Psoas muscle (tissue), 8 donors: ENCODE results near the gene MBNL1. TPM values are rescaled to one million over a fixed set of nuclear protein-coding genes. Genes with fewer than 3 reads are reported as not detected.

Experiments used
- ATAC-seq, 4 donors: fragments of 200-7000 bp; cut with Tn5 transposase; one replicate each; pipeline ENCODE4 v1.9.1; 2020; ENCODE audit warnings: moderate library complexity in 3 of 4, mild to moderate bottlenecking in 2 of 4
- DNase-seq, 2 donors: peaks; one replicate each; pipeline ENCODE4 v3.0.0-alpha.2; 2020
- H3K27ac ChIP-seq: fragments of 200-600 bp; one replicate; pipeline ENCODE4 v1.8.0; 2022
- H3K27me3 ChIP-seq, 3 donors: fragments of 200-600 bp in 1 of 3; one replicate each; pipeline versions ENCODE4 v1.6.1 to v1.8.0; 2013 to 2022; ENCODE audit warnings: low read length in 2 of 3, mild to moderate bottlenecking in 2 of 3, moderate library complexity in 1 of 3; ENCODE audit not compliant: insufficient read depth in 3 of 3
- H3K36me3 ChIP-seq, 2 donors: fragments of 200-600 bp in 1 of 2; one replicate each; pipeline versions ENCODE4 v1.6.1 to v1.8.0; 2013 to 2022; ENCODE audit warnings: low read depth in 1 of 2, mild to moderate bottlenecking in 1 of 2, moderate library complexity in 1 of 2; ENCODE audit not compliant: insufficient read depth in 1 of 2
- H3K4me1 ChIP-seq: fragments of 200-600 bp; one replicate; pipeline ENCODE4 v1.8.0; 2022
- H3K4me3 ChIP-seq: fragments of 200-600 bp; one replicate; pipeline ENCODE4 v1.8.0; 2022; ENCODE audit warnings: mild to moderate bottlenecking
- H3K9me3 ChIP-seq: fragments of 200-600 bp; one replicate; pipeline ENCODE4 v1.8.0; 2022
- CTCF ChIP-seq: fragments of 200-600 bp; IDR thresholded peaks from one replicate; pipeline ENCODE4 v1.8.0; 2022; ENCODE audit warnings: antibody characterized with exemption
- WGBS, 3 donors: extraction: QIAGEN DNeasy Blood & Tissue Kit; methylation state at CpG; one replicate each; pipeline versions ENCODE4 v1.1.6 to v1.1.7; 2013; 5-methylcytosine and 5-hydroxymethylcytosine counted together
- intact Hi-C, 2 donors: fragments of 100-400 bp; cut with DNase I; formaldehyde crosslinking; loops; one replicate each; pipeline versions ENCODE4 v1.11.0 to v1.14.2; 2022
- polyA plus RNA-seq, 3 donors: library from polyadenylated mRNA; stranded (reverse); fragments of 200-250 nt; gene quantifications; one replicate each; pipeline ENCODE4 v1.2.3, GENCODE V29; 2013
- total RNA-seq, 4 donors: library from RNA; stranded (reverse); fragmentation: NEBNext Ultra II Directional in 2 of 4; extraction: Animal tissue kit (Norgen Biotek cat#: 25700) in 2 of 4; gene quantifications; one replicate each; pipeline versions ENCODE4 v1.2.1 to v1.2.4, GENCODE V29; 2021 to 2023
- donor health status: healthy with polysubstance abuse.
- donor health status: DM: no; HTN: no; CAD: no; lungs with moderate emphysema.
- donor health status: Bipolar disorder and iron deficiency.
- donor health status: healthy.
- donor health status: DM: yes; HTN: yes; CAD: no.
- donor health status: DM: no; HTN: no; CAD: no.
- donor health status: DM: no; HTN: no; CAD: no.
- donor health status: DM: yes; HTN: yes; CAD: no.

Gene MBNL1
- total and polyA plus RNA-seq, 7 donors, result 27.4 to 281 (median 179) TPM

DNA sequence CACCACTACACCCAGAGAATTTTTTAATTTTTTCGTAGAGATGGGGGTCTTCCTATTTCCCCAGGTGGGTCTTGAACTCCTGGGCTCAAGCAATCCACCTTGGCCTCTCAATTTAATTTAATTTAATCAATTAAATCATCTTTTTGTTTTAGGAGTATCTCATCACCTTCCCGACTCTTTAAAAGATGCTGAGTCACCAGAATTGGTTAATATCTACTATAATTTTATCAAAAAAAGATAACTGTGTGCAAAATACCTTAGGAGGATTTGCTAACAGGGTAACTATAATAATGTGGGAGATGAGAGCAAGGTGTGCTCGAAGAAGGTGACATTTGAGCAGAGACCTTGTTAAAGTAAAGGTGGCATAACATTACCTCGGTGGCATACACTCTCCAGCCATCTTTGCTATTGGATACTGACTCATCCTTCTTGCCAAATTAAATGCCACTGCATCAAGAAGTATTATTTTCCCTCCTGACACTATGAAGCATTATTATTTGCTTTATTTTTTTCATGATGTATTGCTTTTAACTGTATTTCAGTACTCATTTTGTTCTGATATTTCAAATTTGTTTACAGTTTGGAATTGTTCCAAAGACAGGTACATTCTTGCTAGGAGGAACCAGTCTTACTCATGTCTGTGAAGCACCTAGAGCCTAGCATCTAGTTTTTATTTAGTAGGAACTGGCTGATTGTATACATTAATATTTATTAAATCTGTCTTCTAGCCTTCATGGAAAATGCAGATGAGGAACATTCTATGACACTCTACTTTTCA is 200.7 kb downstream of the MBNL1 start:
- ATAC-seq (no peak), DNase-seq (no peak)
- Histone ChIP-seq H3K9me3 (no peaks in the 10 kb centered on the region), H3K4me1 (no peaks in the 10 kb centered on the region), H3K27me3 (no peaks in the 10 kb centered on the region), H3K36me3 (peaks cover 0 to 15% of the 10 kb centered on the region in 2 donors), H3K27ac (no peak overlapping the region), H3K4me3 (no peak overlapping the region)
- intact Hi-C loops, result loop anchor here (10.0 kb wide), 2 partner anchors 105 to 395 kb away; no protein-coding TSS in a partner anchor
- 53 to 82% (median 54%) methylated on average over 4 of the region's 4 CpGs for WGBS, 3 donors
- TF ChIP-seq CTCF, result no peak

DNA sequence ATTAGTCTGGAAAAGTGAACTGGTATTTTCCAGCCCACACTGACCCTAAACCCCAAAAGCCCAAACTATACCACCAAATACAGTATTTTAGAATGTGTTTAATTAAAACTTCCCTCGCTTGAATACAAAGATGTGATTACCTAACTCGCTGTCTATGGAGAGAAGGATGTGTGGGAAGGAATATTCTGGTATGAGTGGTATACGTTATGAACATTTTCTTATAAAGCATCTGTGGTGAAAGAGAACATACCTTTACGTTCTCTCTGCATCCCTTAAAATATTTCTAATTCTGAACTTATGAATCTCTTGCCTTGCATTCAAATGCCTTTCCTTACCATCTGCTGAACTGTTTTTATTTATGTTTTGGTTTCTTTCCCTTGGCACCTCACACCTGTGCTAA is 201.4 kb downstream of the MBNL1 start:
- no peaks in the 10 kb centered on the region for H3K27me3 ChIP-seq
- ATAC-seq (no peak), DNase-seq (no peak)
- WGBS, 3 donors, result 55 to 80% (median 65%) methylated on average over 4 of the region's 4 CpGs
- H3K27ac ChIP-seq, result peak overlapping the region; percentile 26
- intact Hi-C loops, result loop anchor here (10.0 kb wide), 2 partner anchors 105 to 395 kb away; no protein-coding TSS in a partner anchor
- no peaks in the 10 kb centered on the region for H3K9me3 ChIP-seq
- no peak for TF ChIP-seq CTCF
- peaks cover 0 to 8% of the 10 kb centered on the region in 2 donors for H3K36me3 ChIP-seq
- H3K4me3 ChIP-seq, result no peak overlapping the region
- no peaks in the 10 kb centered on the region for H3K4me1 ChIP-seq

DNA sequence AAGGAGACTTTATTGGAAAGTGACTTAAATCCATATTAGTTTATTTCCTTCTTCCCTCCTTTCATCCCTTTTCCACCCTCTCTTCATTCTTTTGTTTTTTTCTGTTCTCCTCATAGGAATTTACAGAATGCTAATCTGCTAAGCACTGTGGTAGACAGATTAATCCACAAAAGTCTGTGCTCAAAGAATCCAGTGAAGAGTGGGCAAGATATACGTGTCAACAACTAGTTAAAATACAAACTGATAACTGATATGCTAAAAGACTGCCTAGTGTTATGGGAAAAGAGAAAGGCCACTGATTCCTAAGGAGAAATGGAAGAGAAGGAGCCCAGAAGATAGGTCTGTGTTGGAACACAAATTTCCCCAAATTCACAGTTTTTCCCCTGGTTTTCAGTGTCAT is 202.2 kb downstream of the MBNL1 start:
- no peak for TF ChIP-seq CTCF
- DNase-seq, result no peak
- intact Hi-C loops, result loop anchor here (10.0 kb wide), 2 partner anchors 104 to 396 kb away; no protein-coding TSS in a partner anchor
- peaks cover 7% of the 10 kb centered on the region for H3K9me3 ChIP-seq
- no peak for ATAC-seq
- peaks cover 0 to under 1% of the 10 kb centered on the region in 2 donors for H3K36me3 ChIP-seq
- H3K4me1 ChIP-seq, result no peaks in the 10 kb centered on the region
- no peak overlapping the region for H3K4me3 ChIP-seq
- 32 to 47% (median 46%) methylated on average over 1 of the region's 1 CpG for WGBS, 3 donors
- H3K27ac ChIP-seq, result no peak overlapping the region
- no peaks in the 10 kb centered on the region for H3K27me3 ChIP-seq

DNA sequence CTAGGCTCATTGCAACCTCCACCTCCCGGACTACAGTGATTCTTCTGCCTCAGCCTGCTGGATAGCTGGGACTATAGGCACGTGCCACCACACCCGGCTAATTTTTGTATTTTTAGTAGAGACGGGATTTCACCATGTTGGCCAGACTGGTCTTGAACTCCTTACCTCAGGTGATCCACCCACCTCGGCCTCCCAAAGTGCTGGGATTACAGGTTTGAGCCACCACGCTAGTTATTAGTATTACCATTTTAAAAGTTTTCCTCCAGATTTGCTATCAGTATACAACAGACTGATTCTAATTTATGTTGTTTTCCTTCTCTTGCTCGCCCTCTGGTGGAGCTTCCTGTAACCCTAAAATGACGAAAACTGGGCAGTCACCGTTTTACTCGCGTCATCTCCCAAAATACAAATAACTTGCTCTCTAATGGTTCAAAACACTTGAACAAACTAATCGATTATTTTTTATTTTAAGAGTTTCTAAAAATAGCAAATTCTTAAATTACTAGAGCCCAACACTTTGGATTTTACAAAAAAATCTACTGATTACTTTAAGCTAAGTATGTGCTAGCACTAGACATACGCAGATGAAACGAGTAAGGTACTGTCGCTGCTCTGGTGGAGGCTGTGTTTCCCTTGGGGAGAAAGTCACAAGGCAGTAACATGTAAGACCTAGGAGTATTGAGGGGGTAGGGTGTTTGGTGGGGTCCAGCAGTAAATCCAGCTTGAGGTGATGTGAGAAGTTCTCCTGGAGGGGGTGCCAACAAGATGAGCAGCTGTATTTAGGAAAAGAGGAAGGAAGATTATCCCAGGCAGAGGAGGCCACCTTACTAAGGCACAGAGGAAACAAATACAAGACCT is 203.3 kb downstream of the MBNL1 start:
- intact Hi-C loops, result loop anchor here (2.0 to 10.0 kb wide), 3 partner anchors 103 to 399 kb away; no protein-coding TSS in a partner anchor
- no peaks in the 10 kb centered on the region for H3K4me1 ChIP-seq
- H3K4me3 ChIP-seq, result peak overlapping the region; percentile 19
- H3K27ac ChIP-seq, result peak overlapping the region; percentile 65
- 23 to 33% (median 23%) methylated on average over 15 of the region's 15 CpGs for WGBS, 3 donors
- H3K27me3 ChIP-seq, result no peaks in the 10 kb centered on the region
- DNase-seq (peak; percentile 36 to 50), ATAC-seq (peak; percentile 60 to 75 (median 74))
- TF ChIP-seq CTCF, result peak; percentile 73
- H3K36me3 ChIP-seq, result no peaks in the 10 kb centered on the region
- peaks cover 7% of the 10 kb centered on the region for H3K9me3 ChIP-seq
